Heart left ventricle (tissue), 16 donors: ENCODE data around the gene CAST. TPM values are rescaled to one million over a fixed set of nuclear protein-coding genes. Genes with fewer than 3 reads are reported as not detected.
A peak's percentile ranks its signal among the peaks of the same experiment; 100 is the strongest.
"Not testable (repeated sequence)": the region's sequence is repeated elsewhere in the genome, so short reads cannot be mapped to it uniquely, and the experiment has no call there.

Experiments
- ATAC-seq, 4 donors: fragments of 200-7000 bp; cut with Tn5 transposase; one replicate each; pipeline ENCODE4 v1.9.1; 2020 to 2022; ENCODE audit warnings: moderate library complexity in 4 of 4, mild to moderate bottlenecking in 3 of 4, moderate number of reproducible peaks in 1 of 4
- DNase-seq, 5 donors: peaks; one replicate each; pipeline ENCODE4 v3.0.0-alpha.2; 2020
- H3K27ac ChIP-seq, 12 donors: fragments of 200-600 bp; sonication (generic) in 4 of 12; one replicate each; pipeline versions ENCODE4 v1.5.0 to v1.8.0; 2016 to 2022; ENCODE audit warnings: mild to moderate bottlenecking in 2 of 12
- H3K27me3 ChIP-seq, 9 donors: fragments of 200-600 bp; sonication (generic) in 2 of 9; one replicate each; pipeline versions ENCODE4 v1.5.1 to v1.8.0; 2016 to 2022; ENCODE audit warnings: mild to moderate bottlenecking in 3 of 9
- H3K36me3 ChIP-seq, 9 donors: fragments of 200-600 bp; sonication (generic) in 2 of 9; one replicate each; pipeline versions ENCODE4 v1.5.0 to v1.8.0; 2018 to 2022; ENCODE audit warnings: mild to moderate bottlenecking in 2 of 9
- H3K4me1 ChIP-seq, 12 donors: fragments of 200-600 bp; sonication (generic) in 4 of 12; one replicate each; pipeline versions ENCODE4 v1.5.0 to v1.8.0; 2016 to 2022; ENCODE audit warnings: mild to moderate bottlenecking in 3 of 12
- H3K4me3 ChIP-seq, 12 donors: fragments of 200-600 bp; sonication (generic) in 4 of 12; one replicate each; pipeline versions ENCODE4 v1.5.0 to v1.8.0; 2017 to 2022; ENCODE audit warnings: mild to moderate bottlenecking in 9 of 12, moderate library complexity in 4 of 12
- H3K9me3 ChIP-seq, 12 donors: fragments of 200-600 bp; sonication (generic) in 4 of 12; one replicate each; pipeline versions ENCODE4 v1.5.0 to v1.8.0; 2016 to 2022; ENCODE audit warnings: mild to moderate bottlenecking in 1 of 12
- CTCF ChIP-seq, 12 donors: fragments of 200-600 bp; sonication (generic) in 4 of 12; IDR thresholded peaks; one replicate each; pipeline versions ENCODE4 v1.5.0 to v1.8.0; 2018 to 2022; ENCODE audit warnings: antibody characterized with exemption in 12 of 12, mild to moderate bottlenecking in 5 of 12
- POLR2A ChIP-seq, 2 donors: fragments of 450-650 bp; IDR thresholded peaks; one replicate each; pipeline ENCODE4 v1.6.1; 2017; ENCODE audit warnings: antibody characterized with exemption in 2 of 2, mild to moderate bottlenecking in 2 of 2, moderate library complexity in 2 of 2
- WGBS, 4 donors: extraction: QIAGEN DNeasy Blood & Tissue Kit in 2 of 4; methylation state at CpG; one replicate each; pipeline versions ENCODE4 v1.1.5 to v1.1.7; 2013 to 2018; 5-methylcytosine and 5-hydroxymethylcytosine counted together
- intact Hi-C, 10 donors: fragments of 100-400 bp; cut with DNase I; formaldehyde crosslinking; loops; one replicate each; pipeline versions ENCODE4 v1.11.1 to v1.14.2; 2022
- polyA plus RNA-seq, 2 donors: library from polyadenylated mRNA; stranded (reverse); fragments of 200-250 nt; gene quantifications; one replicate each; pipeline ENCODE4 v1.2.3, GENCODE V29; 2013
- total RNA-seq, 9 donors: library from RNA; depleted of rRNA in 2 of 9; stranded (reverse); fragments of >200 nt in 2 of 9; fragmentation: NEBNext Ultra II Directional in 3 of 9; extraction: Animal tissue kit (Norgen Biotek cat#: 25700) in 3 of 9; gene quantifications; one replicate each; pipeline versions ENCODE4 v1.1.0 to v1.2.4, GENCODE V29; 2016 to 2023
- donor health status: ischemic (EF 13 %, LVEDD 7.1; RV severe dilation, severe dysfunction).
- donor health status: healthy with polysubstance abuse.
- donor health status: DM: no; HTN: yes; CAD: no.
- donor health status: DM: no; HTN: no; CAD: no.
- donor health status: ischemic (EF 25% LVEDD 6.9; RV normal size, moderate dysfunction).
- donor health status: ischemic (EF 25% LVEDD 5.7; RV mildly dilated, moderate dysfunction).
- donor health status: healthy.
- donor health status: DM: yes; HTN: yes; CAD: no.
- donor health status: ischemic (EF 35%, LVEDD 5.7; RV mildly dilated, moderate dysfunction).
- donor health status: nonischemic (EF 11% LVEDD 7.7; RV severe dilation, severe dysfunction).
- donor health status: DM: yes; HTN: yes; CAD: no.
- donor health status: PGD.
- donor health status: ischemic (EF 29% LVEDD 5.4; RV normal size, mild dysfunction).
- donor health status: nonischemic (EF 23%, LVEDD 6.1; RV moderate dilation, normal function).

The CAST gene
- total and polyA plus RNA-seq, 11 donors, result 179 to 748 (median 536) TPM

GRCh38 chr5:96743805-96744204 is 81.6 kb downstream of the CAST start:
- peaks cover 0 to 100% (median 98%) of the 10 kb centered on the region in 9 donors for H3K36me3 ChIP-seq
- H3K9me3 ChIP-seq, result no peaks in the 10 kb centered on the region
- H3K4me3 ChIP-seq, result peak overlapping the region in 8 of 12 donors; percentile 3 to 34 (median 8)
- intact Hi-C loops, result loop anchor here in 5 of 10 donors (5.0 to 10.0 kb wide), 4 partner anchors 37 to 132 kb away; no protein-coding TSS in a partner anchor
- DNase-seq (no peak), ATAC-seq (no peak)
- WGBS, 4 donors, result 70 to 80% (median 77%) methylated on average over 4 of the region's 4 CpGs
- no peaks in the 10 kb centered on the region for H3K27me3 ChIP-seq
- peak overlapping the region; percentile 66 to 88 (median 79) for H3K27ac ChIP-seq
- TF ChIP-seq CTCF (IDR thresholded peaks at IDR 0.05), result no peak
- TF ChIP-seq POLR2A (IDR thresholded peaks at IDR 0.05), result no peak
- peaks cover 0 to 74% (median 50%) of the 10 kb centered on the region in 12 donors for H3K4me1 ChIP-seq

- not testable (repeated sequence) for ATAC-seq, H3K27me3 ChIP-seq, DNase-seq, H3K4me3 ChIP-seq, H3K9me3 ChIP-seq
- 84 to 95% (median 85%) methylated on average over 5 of the region's 5 CpGs for WGBS, 4 donors
- peaks cover 0 to 77% (median 50%) of the 10 kb centered on the region in 12 donors for H3K4me1 ChIP-seq
- H3K27ac ChIP-seq, result peak overlapping the region; percentile 66 to 88 (median 79)
- intact Hi-C loops, result loop anchor here in 5 of 10 donors (5.0 to 10.0 kb wide), 4 partner anchors 37 to 132 kb away; no protein-coding TSS in a partner anchor
- H3K36me3 ChIP-seq, result peaks cover 0 to 100% (median 98%) of the 10 kb centered on the region in 9 donors
Observed at GRCh38 chr5:96744218-96744617, 82.0 kb downstream of the CAST start.

- Histone ChIP-seq H3K4me3 (no peak overlapping the region), H3K36me3 (peaks cover 0 to 100% (median 100%) of the 10 kb centered on the region in 9 donors), H3K27ac (peak overlapping the region in 11 of 12 donors; percentile 23 to 88 (median 73)), H3K9me3 (no peaks in the 10 kb centered on the region), H3K4me1 (peaks cover 0 to 77% (median 50%) of the 10 kb centered on the region in 12 donors), H3K27me3 (no peaks in the 10 kb centered on the region)
- intact Hi-C loops, result loop anchor here in 2 of 10 donors (5.0 to 10.0 kb wide), 2 partner anchors 43 to 130 kb away; no protein-coding TSS in a partner anchor
- ATAC-seq, result no peak
- no peak for TF ChIP-seq CTCF (IDR thresholded peaks at IDR 0.05)
- no peak for TF ChIP-seq POLR2A (IDR thresholded peaks at IDR 0.05)
- DNase-seq, result no peak
- WGBS, 4 donors, result 68 to 89% (median 82%) methylated on average over 5 of the region's 5 CpGs
Observed at GRCh38 chr5:96745025-96745424, 82.8 kb downstream of the CAST start.

GRCh38 chr5:96745844-96746531 is 83.8 kb downstream of the CAST start:
- no peak overlapping the region for H3K4me3 ChIP-seq
- ATAC-seq (peak in 1 of 4 donors; percentile 2), DNase-seq (no peak)
- H3K27me3 ChIP-seq, result no peaks in the 10 kb centered on the region
- H3K27ac ChIP-seq, result peak overlapping the region in 11 of 12 donors; percentile 3 to 88 (median 73)
- 38 to 43% (median 40%) methylated on average over 5 of the region's 5 CpGs for WGBS, 4 donors
- TF ChIP-seq CTCF (IDR thresholded peaks at IDR 0.05) (no peak), POLR2A (IDR thresholded peaks at IDR 0.05) (no peak)
- H3K4me1 ChIP-seq, result peaks cover 0 to 75% (median 49%) of the 10 kb centered on the region in 12 donors
- intact Hi-C loops, result loop anchor here in 2 of 10 donors (5.0 to 10.0 kb wide), 2 partner anchors 44 to 131 kb away; no protein-coding TSS in a partner anchor
- peaks cover 0 to 100% (median 100%) of the 10 kb centered on the region in 9 donors for H3K36me3 ChIP-seq
- no peaks in the 10 kb centered on the region for H3K9me3 ChIP-seq
